Left colon (tissue), 2 donors: ENCODE measurements around the gene NINJ1. TPM values are rescaled to one million over a fixed set of nuclear protein-coding genes. Genes with fewer than 3 reads are reported as not detected.
"Not testable (repeated sequence)": the region's sequence is repeated elsewhere in the genome, so short reads cannot be mapped to it uniquely, and the experiment has no call there.

Experiments
- ATAC-seq: fragments of 200-7000 bp; cut with Tn5 transposase; one replicate; pipeline ENCODE4 v1.9.1; 2020; ENCODE audit warnings: mild to moderate bottlenecking, moderate library complexity
- DNase-seq, 2 donors: peaks; one replicate each; pipeline ENCODE4 v3.0.0-alpha.2; 2020
- intact Hi-C, 2 donors: fragments of 100-400 bp; cut with DNase I in 1 of 2; cut with micrococcal nuclease in 1 of 2; formaldehyde crosslinking; loops; one replicate each; pipeline versions ENCODE4 v1.11.2 to v1.14.0; 2022; cut with DNase I, micrococcal nuclease
- total RNA-seq, 2 donors: library from RNA; stranded (reverse); fragmentation: NEBNext Ultra II Directional; extraction: Animal tissue kit (Norgen Biotek cat#: 25700); gene quantifications; one replicate each; pipeline ENCODE4 v1.2.1, GENCODE V29; 2021
- donor health status: DM: no; HTN: no; CAD: no.
- donor health status: DM: yes; HTN: yes; CAD: no.

NINJ1 gene
- total RNA-seq, 2 donors from 2014 or later = 17.7 to 30.8 TPM

GRCh38 chr9:93112864-93113389, 21.1 kb downstream of the NINJ1 start:
- ATAC-seq (no peak), DNase-seq (peak; percentile 4 to 18)
- intact Hi-C loops = no loop called here

DNA sequence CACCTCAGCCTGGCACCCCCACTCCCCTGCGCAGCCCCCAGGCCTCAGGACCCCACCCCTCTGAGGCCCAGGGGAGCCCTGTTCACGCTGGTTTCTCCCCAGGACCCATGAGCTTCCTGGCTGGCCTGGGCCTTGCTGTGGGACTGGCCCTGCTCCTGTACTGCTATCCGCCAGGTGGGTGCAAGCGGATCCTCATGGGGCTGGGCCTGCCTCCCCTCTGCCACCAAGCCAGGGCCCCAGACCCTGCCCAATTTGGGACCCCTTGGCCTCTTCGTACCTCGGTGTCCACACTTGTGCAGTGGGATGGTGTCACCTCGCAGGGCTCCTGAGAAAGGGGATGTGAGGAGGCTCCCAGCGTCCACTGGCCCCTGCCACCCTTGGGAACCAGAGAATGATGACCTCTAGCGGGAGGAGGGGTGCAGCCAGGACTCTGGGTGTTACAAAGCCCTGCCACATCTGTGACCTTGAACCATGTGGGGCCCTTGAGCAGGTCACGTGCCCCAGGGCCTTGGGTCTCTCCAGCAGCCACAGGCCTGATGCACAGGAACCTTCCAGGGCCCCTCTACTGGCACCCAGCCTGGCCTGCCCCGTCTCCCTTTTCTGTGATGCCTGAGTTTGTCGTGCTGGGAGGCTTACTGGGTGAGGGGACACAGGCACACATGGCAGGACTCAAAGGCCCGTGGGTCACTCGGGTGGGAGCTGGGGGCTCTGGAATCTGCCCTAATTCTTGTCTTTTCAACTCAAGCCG, 21.8 kb downstream of the NINJ1 start:
- intact Hi-C loops = no loop called here
- no peak for ATAC-seq

GRCh38 chr9:93111371-93112115, 22.5 kb downstream of the NINJ1 start:
- intact Hi-C loops = no loop called here
- DNase-seq = peak; percentile 5 to 18
- no peak for ATAC-seq

More for the DNA sequence above, 21.8 kb downstream of the NINJ1 start:
- DNase-seq = peak; percentile 13 to 21

GRCh38 chr9:93111001-93111370, 23.1 kb downstream of the NINJ1 start:
- ATAC-seq (no peak), DNase-seq (peak in 1 of 2 donors; percentile 3)
- intact Hi-C loops = no loop called here

- intact Hi-C loops = no loop called here
- DNase-seq (peak; percentile 5 to 18), ATAC-seq (no peak)
Observed at GRCh38 chr9:93110311-93110855, 23.7 kb downstream of the NINJ1 start.

- peak; percentile 7 to 22 for DNase-seq
- intact Hi-C loops = no loop called here
- no peak for ATAC-seq
Observed at GRCh38 chr9:93108291-93109041, 25.6 kb downstream of the NINJ1 start.

- DNase-seq (no peak), ATAC-seq (no peak)
- intact Hi-C loops = no loop called here
Observed at GRCh38 chr9:93107825-93108161, 26.3 kb downstream of the NINJ1 start.

DNA sequence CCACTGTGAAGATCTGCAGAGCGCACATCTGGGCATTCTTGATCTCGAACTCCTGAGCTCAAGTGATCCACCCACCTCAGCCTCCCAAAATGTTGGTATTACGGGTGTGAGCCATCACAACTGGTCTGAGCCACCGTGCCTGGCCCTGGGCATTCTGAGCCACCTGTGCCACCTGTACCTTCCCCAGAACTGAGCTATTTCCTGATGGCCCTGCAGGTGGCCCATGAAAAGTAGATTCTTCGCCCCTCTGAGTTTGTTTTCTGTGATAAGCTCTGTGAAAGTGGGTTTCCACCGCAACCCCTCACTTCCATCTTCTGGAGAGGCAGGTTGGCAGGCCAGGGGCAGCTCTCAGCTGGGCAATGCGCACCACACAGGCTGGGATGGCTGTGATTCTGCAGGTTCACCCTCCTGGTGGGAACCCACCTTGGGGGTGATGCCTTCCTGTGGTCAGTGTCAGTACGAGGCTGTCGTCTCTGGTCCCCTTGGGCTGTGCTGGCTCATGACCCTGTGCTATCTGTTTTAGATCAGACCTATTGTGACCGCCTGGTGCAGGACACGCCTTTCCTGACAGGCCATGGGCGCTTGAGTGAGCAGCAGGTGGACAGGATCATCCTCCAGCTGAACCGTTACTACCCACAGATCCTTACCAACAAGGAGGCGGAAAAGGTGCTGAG, 26.8 kb downstream of the NINJ1 start:
- no peak for ATAC-seq
- intact Hi-C loops = no loop called here
- DNase-seq = peak in 1 of 2 donors; percentile 12

GRCh38 chr9:93105620-93106019, 28.4 kb downstream of the NINJ1 start:
- ATAC-seq = no peak
- no peak for DNase-seq
- intact Hi-C loops = no loop called here

DNA sequence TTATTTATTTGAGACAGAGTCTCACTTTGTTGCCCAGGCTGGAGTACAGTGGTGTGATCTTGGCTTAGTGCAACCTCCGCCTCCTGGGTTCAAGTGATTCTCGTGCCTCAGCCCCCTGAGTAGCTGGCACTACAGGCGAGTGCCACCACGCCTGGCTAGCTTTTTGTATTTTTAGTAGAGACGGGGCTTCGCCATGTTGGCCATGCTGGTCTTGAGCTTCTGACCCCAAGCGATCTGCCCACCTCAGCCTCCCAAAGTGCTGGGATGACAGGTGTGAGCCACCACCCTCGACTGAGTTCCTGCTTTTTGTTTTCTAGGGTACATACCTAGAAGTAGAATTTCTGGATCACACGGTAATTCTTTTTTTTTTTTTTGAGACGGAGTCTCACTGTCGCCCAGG, 33.0 kb downstream of the NINJ1 start:
- peak in 1 of 2 donors; percentile 22 for DNase-seq
- intact Hi-C loops, ATAC-seq: not testable (repeated sequence)

DNA sequence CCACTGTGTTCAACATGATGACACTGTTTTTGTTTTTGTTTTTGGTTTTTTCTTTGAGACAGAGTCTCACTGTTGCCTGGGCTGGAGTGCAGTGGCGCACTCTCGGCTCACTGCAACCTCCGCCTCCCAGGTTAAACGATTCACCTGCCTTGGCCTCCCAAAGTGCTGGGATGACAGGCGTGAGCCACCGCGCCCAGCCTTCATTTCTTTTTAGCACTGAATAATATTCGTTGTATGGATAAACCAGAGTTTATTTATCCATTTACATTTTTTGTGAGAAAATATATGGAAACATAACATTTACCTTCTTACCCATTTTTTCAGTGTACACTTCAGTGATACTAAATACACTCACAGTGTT, 33.8 kb downstream of the NINJ1 start:
- ATAC-seq = no peak
- peak in 1 of 2 donors; percentile 7 for DNase-seq

GRCh38 chr9:93099551-93100275, 34.3 kb downstream of the NINJ1 start:
- DNase-seq (peak in 1 of 2 donors; percentile 14), ATAC-seq (no peak)
- intact Hi-C loops = no loop called here

More for the DNA sequence above, 33.8 kb downstream of the NINJ1 start:
- intact Hi-C loops = no loop called here

DNA sequence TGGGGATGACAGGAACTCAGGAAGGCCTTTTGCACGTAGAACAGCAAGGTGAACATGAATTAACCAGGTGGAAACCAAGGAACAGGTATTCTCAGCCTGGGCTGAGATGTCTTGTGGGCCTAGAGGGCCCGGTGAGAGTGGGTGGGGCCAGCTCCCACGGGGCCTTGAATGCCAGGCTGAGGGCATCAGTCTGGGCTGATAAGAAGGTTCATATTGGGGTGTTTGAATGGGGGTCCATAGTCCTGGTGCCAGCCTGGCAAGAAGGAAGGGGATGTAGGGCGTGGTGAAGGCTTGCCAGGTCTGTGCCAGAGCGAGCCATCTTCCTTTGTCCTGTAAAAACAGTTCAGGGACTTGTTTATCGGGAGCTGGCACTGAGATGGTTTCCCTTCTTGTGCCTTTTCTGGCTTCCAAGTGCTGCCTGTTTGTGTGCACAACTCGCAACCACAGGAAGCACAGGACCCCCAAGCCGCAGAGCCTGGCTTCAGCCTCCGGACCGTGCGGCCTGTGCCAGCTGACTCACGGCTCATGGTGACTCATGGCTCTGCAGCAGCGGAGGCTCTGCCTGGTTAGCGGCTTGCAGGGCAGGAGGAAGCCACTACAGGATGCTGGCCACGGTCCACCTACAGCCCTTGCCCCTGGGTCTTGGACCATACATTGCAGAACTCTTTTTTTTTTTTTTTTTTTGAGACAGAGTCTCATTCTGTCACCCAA, 35.7 kb downstream of the NINJ1 start:
- DNase-seq (peak; percentile 76 to 88), ATAC-seq (no peak)
- intact Hi-C loops = no loop called here

GRCh38 chr9:93097511-93098201, 36.4 kb downstream of the NINJ1 start:
- DNase-seq (peak; percentile 23 to 51), ATAC-seq (no peak)
- intact Hi-C loops = no loop called here

- DNase-seq (no peak), ATAC-seq (no peak)
- intact Hi-C loops = no loop called here
Observed at GRCh38 chr9:93096811-93097382, 37.2 kb downstream of the NINJ1 start.

DNA sequence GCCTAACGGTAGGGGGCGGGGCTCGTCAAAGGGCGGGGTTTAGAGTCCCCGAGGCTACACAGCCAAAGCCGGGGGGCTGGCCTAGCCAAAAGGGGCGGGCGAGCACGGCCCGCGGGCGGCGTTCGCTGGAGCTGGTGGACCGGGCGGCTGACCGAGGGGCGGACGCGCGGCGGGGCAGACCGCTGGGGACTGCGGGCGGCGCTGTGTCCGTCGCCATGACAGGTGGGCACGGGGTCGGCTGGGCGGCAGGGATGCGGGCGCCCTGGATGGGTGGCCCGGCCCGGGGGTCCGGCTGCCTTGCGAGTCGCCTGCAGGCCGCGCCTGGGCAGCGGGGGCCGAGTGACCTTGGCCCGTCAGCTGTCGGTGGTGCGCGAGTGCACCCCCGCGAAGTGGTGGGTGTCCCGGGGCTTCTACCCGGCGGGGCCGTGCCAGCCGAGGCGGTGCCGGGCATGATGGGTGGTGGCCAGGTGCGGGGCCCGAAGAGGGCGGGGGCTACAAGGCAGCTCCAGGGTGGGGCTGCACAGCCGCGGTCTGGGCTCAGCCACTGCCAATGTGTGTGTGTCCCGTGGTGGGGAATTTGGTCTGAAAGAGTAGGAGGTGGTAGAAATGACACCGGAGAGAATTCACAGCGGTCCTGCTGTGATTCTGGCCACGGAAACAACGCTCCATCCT, 37.8 kb downstream of the NINJ1 start, which contains the start of gene CARD19:
CARD19 (plus strand) TSS at position 87 of the 672 bp plus-strand sequence; CDS start at position 216, 129 bp downstream.
- ATAC-seq (peak; percentile 44), DNase-seq (peak; percentile 81)
- intact Hi-C loops = no loop called here
